ENCODE results near the gene SNX33. TPM values are rescaled to one million over a fixed set of nuclear protein-coding genes. Genes with fewer than 3 reads are reported as not detected.

Gene SNX33
- total and polyA plus RNA-seq, 2 experiments from 2014 or later, result 6.2 to 21.2 TPM

DNA sequence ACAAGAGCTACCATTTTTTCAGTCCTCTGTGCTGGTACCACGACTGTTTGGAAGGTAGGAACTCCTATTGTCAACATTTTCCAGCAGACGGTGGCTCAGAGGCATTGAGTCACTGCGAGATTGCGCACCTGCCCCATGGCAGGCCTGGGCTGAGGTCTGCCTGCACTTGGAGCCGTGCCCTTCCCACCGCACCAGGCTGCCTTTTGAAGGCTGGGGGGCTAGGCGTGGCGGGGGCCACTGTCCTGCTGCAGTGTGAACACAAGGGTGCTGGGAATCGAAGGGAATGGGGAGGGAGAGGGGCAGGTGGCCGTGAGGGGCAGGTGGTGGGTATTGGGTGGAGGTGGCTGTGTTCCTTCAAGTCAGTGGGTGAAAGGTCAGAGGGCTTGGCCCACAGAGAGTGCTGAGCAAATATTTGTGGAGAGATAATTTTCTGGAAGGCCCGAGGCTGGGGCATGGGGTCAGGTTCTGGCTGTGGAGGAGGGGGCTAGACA is 16.3 kb downstream of the SNX33 start:
- no peaks in the 10 kb centered on the region for H3K27me3 ChIP-seq (ENCODE audit: insufficient read depth)
- TF ChIP-seq POLR2AphosphoS5 (IDR thresholded peaks at IDR 0.05; ENCODE audit: low read depth) (no peak), ZNF114 (CRISPR knock-in tag; IDR thresholded peaks at IDR 0.05) (no peak), EZH2phosphoT487 (IDR thresholded peaks at IDR 0.05; ENCODE audit: unreplicated experiment) (no peak), NANOG (IDR thresholded peaks at IDR 0.05; ENCODE audit: borderline replicate concordance) (no peak), JUNB (IDR thresholded peaks at IDR 0.05; ENCODE audit: unreplicated experiment) (no peak), ZNF331 (CRISPR knock-in tag; IDR thresholded peaks at IDR 0.05; ENCODE audit: low read depth) (no peak)
- TF ChIP-seq, protein P1, sequence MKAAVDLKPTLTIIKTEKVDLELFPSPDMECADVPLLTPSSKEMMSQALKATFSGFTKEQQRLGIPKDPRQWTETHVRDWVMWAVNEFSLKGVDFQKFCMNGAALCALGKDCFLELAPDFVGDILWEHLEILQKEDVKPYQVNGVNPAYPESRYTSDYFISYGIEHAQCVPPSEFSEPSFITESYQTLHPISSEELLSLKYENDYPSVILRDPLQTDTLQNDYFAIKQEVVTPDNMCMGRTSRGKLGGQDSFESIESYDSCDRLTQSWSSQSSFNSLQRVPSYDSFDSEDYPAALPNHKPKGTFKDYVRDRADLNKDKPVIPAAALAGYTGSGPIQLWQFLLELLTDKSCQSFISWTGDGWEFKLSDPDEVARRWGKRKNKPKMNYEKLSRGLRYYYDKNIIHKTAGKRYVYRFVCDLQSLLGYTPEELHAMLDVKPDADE (IDR thresholded peaks at IDR 0.05), result no peak
- H3K79me2 ChIP-seq (replicated peaks; ENCODE audit: insufficient read depth), result no peaks in the 10 kb centered on the region
- ATAC-seq (no peak), DNase-seq (ENCODE audit: low spot score) (no peak)
- no peak overlapping the region for H3K4me2 ChIP-seq
- H3K4me1 ChIP-seq (ENCODE audit: insufficient read depth), result no peaks in the 10 kb centered on the region; the same call in 1 of the 2 replicates
- no peaks in the 10 kb centered on the region; the same call in 2 of the 3 replicates for H3K9me3 Mint-ChIP-seq
- H3K27me3 Mint-ChIP-seq (ENCODE audit: insufficient read depth, low read depth, poor library complexity), result peaks cover 9% of the 10 kb centered on the region
- no peaks in the 10 kb centered on the region for H3F3A ChIP-seq (replicated peaks; ENCODE audit: low read depth)
- H3K9me2 ChIP-seq (ENCODE audit: insufficient read depth), result no peaks in the 10 kb centered on the region
- H3K27ac ChIP-seq (ENCODE audit: low read depth), result no peak overlapping the region
- no peaks in the 10 kb centered on the region for H3K36me3 ChIP-seq (ENCODE audit: insufficient read depth)
- peaks cover 4% of the 10 kb centered on the region; the same call in 2 of the 3 replicates for H3K36me3 Mint-ChIP-seq (ENCODE audit: low read depth)
- H4K20me1 ChIP-seq (replicated peaks; ENCODE audit: insufficient read depth), result peaks cover 4% of the 10 kb centered on the region
- H3K4me3 ChIP-seq, result no peak overlapping the region
- peaks cover 11% of the 10 kb centered on the region for H3K4me1 Mint-ChIP-seq
- no peak overlapping the region for H3K4me3 Mint-ChIP-seq
- no peak overlapping the region for H3K27ac Mint-ChIP-seq
- H2AFZ ChIP-seq, result no peak overlapping the region

DNA sequence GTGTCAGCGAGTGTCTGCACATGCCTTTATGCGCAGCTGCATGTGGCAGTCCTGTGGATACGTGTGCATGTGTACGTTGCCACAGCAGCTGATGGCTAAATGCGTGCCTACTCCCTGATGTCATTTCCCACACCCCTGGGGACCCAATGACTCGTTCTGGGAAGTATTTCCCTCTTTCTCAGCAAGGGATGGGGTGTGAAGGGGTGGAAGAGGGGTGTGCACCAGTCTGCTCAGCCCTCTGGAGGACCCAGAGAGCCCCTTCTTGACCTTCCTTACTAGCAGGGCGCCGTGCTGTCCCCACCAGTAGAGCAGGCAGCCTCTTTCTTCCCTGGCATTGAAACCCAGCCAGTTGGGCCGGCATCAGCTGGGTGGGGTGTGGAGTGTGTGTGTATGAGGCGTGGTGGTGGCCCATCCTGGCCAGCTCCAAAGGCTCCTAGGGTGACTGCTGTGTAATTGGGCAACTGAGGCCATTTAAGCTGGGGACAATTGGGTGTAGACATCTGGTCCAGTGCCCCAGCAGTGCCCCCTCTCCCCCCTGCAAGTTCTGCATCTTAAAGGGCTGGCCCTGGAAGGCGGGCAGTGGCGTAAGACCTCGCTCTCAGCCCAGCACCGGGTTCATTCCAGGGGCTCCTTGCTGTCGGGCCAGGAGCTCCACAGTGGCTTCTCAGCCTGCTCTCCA is 19.2 kb downstream of the SNX33 start:
- H3K9me2 ChIP-seq (ENCODE audit: insufficient read depth), result no peaks in the 10 kb centered on the region
- DNase-seq (ENCODE audit: low spot score), result no peak
- Mint-ChIP-seq H3K4me3 (no peak overlapping the region), H3K4me1 (peaks cover 3% of the 10 kb centered on the region), H3K27ac (peak overlapping the region; percentile 67; the same call in 1 of the 2 replicates), H3K36me3 (ENCODE audit: low read depth) (no peaks in the 10 kb centered on the region), H3K9me3 (no peaks in the 10 kb centered on the region), H3K27me3 (ENCODE audit: insufficient read depth, low read depth, poor library complexity) (peaks cover 9% of the 10 kb centered on the region)
- peaks cover 4% of the 10 kb centered on the region; the same call in 1 of the 2 replicates for H3K4me1 ChIP-seq (ENCODE audit: insufficient read depth)
- H3K27me3 ChIP-seq (ENCODE audit: insufficient read depth), result no peaks in the 10 kb centered on the region
- H3K27ac ChIP-seq (ENCODE audit: low read depth), result no peak overlapping the region
- no peak for ATAC-seq
- H3K36me3 ChIP-seq (ENCODE audit: insufficient read depth), result no peaks in the 10 kb centered on the region
- H3F3A ChIP-seq (replicated peaks; ENCODE audit: low read depth), result no peaks in the 10 kb centered on the region
- no peaks in the 10 kb centered on the region for H3K79me2 ChIP-seq (replicated peaks; ENCODE audit: insufficient read depth)
- H4K20me1 ChIP-seq (replicated peaks; ENCODE audit: insufficient read depth), result no peaks in the 10 kb centered on the region; the same call in 1 of the 2 replicates
- H2AFZ ChIP-seq, result no peak overlapping the region
- H3K4me2 ChIP-seq, result no peak overlapping the region
- H3K4me3 ChIP-seq, result no peak overlapping the region
- TF ChIP-seq ZNF331 (CRISPR knock-in tag; IDR thresholded peaks at IDR 0.05; ENCODE audit: low read depth) (no peak), POLR2AphosphoS5 (IDR thresholded peaks at IDR 0.05; ENCODE audit: low read depth) (no peak), CREB1 (CRISPR knock-in tag; IDR thresholded peaks at IDR 0.05; ENCODE audit: low read depth) (no peak), EZH2 (IDR thresholded peaks at IDR 0.05; ENCODE audit: low read depth, unreplicated experiment) (no peak), JUNB (IDR thresholded peaks at IDR 0.05; ENCODE audit: unreplicated experiment) (no peak)
- TF ChIP-seq, protein P1 (IDR thresholded peaks at IDR 0.05), result no peak
- TF ChIP-seq, protein P2, sequence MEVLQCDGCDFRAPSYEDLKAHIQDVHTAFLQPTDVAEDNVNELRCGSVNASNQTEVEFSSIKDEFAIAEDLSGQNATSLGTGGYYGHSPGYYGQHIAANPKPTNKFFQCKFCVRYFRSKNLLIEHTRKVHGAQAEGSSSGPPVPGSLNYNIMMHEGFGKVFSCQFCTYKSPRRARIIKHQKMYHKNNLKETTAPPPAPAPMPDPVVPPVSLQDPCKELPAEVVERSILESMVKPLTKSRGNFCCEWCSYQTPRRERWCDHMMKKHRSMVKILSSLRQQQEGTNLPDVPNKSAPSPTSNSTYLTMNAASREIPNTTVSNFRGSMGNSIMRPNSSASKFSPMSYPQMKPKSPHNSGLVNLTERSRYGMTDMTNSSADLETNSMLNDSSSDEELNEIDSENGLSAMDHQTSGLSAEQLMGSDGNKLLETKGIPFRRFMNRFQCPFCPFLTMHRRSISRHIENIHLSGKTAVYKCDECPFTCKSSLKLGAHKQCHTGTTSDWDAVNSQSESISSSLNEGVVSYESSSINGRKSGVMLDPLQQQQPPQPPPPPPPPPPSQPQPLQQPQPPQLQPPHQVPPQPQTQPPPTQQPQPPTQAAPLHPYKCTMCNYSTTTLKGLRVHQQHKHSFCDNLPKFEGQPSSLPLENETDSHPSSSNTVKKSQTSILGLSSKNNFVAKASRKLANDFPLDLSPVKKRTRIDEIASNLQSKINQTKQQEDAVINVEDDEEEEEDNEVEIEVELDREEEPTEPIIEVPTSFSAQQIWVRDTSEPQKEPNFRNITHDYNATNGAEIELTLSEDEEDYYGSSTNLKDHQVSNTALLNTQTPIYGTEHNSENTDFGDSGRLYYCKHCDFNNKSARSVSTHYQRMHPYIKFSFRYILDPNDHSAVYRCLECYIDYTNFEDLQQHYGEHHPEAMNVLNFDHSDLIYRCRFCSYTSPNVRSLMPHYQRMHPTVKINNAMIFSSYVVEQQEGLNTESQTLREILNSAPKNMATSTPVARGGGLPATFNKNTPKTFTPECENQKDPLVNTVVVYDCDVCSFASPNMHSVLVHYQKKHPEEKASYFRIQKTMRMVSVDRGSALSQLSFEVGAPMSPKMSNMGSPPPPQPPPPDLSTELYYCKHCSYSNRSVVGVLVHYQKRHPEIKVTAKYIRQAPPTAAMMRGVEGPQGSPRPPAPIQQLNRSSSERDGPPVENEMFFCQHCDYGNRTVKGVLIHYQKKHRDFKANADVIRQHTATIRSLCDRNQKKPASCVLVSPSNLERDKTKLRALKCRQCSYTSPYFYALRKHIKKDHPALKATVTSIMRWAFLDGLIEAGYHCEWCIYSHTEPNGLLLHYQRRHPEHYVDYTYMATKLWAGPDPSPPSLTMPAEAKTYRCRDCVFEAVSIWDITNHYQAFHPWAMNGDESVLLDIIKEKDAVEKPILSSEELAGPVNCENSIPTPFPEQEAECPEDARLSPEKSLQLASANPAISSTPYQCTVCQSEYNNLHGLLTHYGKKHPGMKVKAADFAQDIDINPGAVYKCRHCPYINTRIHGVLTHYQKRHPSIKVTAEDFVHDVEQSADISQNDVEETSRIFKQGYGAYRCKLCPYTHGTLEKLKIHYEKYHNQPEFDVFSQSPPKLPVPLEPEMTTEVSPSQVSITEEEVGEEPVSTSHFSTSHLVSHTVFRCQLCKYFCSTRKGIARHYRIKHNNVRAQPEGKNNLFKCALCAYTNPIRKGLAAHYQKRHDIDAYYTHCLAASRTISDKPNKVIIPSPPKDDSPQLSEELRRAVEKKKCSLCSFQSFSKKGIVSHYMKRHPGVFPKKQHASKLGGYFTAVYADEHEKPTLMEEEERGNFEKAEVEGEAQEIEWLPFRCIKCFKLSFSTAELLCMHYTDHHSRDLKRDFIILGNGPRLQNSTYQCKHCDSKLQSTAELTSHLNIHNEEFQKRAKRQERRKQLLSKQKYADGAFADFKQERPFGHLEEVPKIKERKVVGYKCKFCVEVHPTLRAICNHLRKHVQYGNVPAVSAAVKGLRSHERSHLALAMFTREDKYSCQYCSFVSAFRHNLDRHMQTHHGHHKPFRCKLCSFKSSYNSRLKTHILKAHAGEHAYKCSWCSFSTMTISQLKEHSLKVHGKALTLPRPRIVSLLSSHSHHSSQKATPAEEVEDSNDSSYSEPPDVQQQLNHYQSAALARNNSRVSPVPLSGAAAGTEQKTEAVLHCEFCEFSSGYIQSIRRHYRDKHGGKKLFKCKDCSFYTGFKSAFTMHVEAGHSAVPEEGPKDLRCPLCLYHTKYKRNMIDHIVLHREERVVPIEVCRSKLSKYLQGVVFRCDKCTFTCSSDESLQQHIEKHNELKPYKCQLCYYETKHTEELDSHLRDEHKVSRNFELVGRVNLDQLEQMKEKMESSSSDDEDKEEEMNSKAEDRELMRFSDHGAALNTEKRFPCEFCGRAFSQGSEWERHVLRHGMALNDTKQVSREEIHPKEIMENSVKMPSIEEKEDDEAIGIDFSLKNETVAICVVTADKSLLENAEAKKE (CRISPR knock-in tag; IDR thresholded peaks at IDR 0.05), result no peak
